DOHH2 (cell line): ENCODE data around the gene CYB561.

Source experiments
- CTCF ChIP-seq: fragments of 200-600 bp; sonication (generic); IDR thresholded peaks from one replicate; pipeline ENCODE4 v1.5.1; 2014; ENCODE audit warnings: antibody characterized with exemption, mild to moderate bottlenecking, low read depth, low read length; ENCODE audit not compliant: poor library complexity, severe bottlenecking
- EZH2phosphoT487 ChIP-seq: fragments of 200-600 bp; sonication (generic); IDR thresholded peaks from 2 replicates; pipeline ENCODE4 v1.6.1; 2017; ENCODE audit warnings: borderline replicate concordance, mild to moderate bottlenecking, antibody characterized with exemption, low read length, moderate library complexity, mixed read lengths

- TF ChIP-seq CTCF (no peak), EZH2phosphoT487 (no peak)
Measured at GRCh38 chr17:63464691-63465236, 18.7 kb upstream of the CYB561 start.
